DOHH2 (cell line): ENCODE data around the gene GABRQ.

ENCODE experiments used
- H3F3A ChIP-seq: fragments of 200-600 bp; sonication (generic), shearing (Covaris generic); 2 replicates; pipeline ENCODE4 v1.6.0; 2016; ENCODE audit warnings: antibody characterized with exemption, mild to moderate bottlenecking; ENCODE audit not compliant: control insufficient read depth, insufficient read depth
- H3K27ac ChIP-seq: fragments of 200-600 bp; sonication (generic); 2 replicates; pipeline ENCODE4 v1.5.1; 2014; ENCODE audit warnings: low read depth, mild to moderate bottlenecking, low read length, moderate library complexity
- H3K27me3 ChIP-seq: fragments of 200-600 bp; sonication (generic); 2 replicates; pipeline ENCODE4 v1.6.1; 2014; ENCODE audit warnings: mild to moderate bottlenecking, low read length, mixed read lengths; ENCODE audit not compliant: control insufficient read depth
- H3K36me3 ChIP-seq: fragments of 200-600 bp; sonication (generic); 2 replicates; pipeline ENCODE4 v1.6.1; 2014; ENCODE audit warnings: mild to moderate bottlenecking, low read length, moderate library complexity, mixed read lengths; ENCODE audit not compliant: control insufficient read depth
- H3K4me1 ChIP-seq: fragments of 200-600 bp; sonication (generic); 2 replicates; pipeline ENCODE4 v1.6.1; 2014; ENCODE audit warnings: mild to moderate bottlenecking, low read length, mixed read lengths; ENCODE audit not compliant: control insufficient read depth
- H3K4me2 ChIP-seq: fragments of 200-600 bp; sonication (generic); 2 replicates; pipeline ENCODE4 v1.6.0; 2014; ENCODE audit warnings: mild to moderate bottlenecking, low read length, moderate library complexity
- H3K4me3 ChIP-seq: fragments of 200-600 bp; sonication (generic); 2 replicates; pipeline ENCODE4 v1.5.1; 2014; ENCODE audit warnings: mild to moderate bottlenecking, low read length, mixed read lengths
- H3K79me2 ChIP-seq: fragments of 200-600 bp; sonication (generic); 2 replicates; pipeline ENCODE4 v1.6.1; 2014; ENCODE audit warnings: mild to moderate bottlenecking, low read length, mixed read lengths; ENCODE audit not compliant: control insufficient read depth
- H3K9me2 ChIP-seq: fragments of 200-600 bp; sonication (generic); replicated peaks from 2 replicates; pipeline ENCODE4 v1.6.1; 2014; ENCODE audit warnings: mild to moderate bottlenecking, low read length, mixed read lengths; ENCODE audit not compliant: control insufficient read depth
- H3K9me3 ChIP-seq: fragments of 200-600 bp; sonication (generic); 2 replicates; pipeline ENCODE4 v1.6.1; 2014; ENCODE audit warnings: antibody characterized with exemption, low read length, mixed read lengths; ENCODE audit not compliant: control insufficient read depth, insufficient read depth
- H4K20me1 ChIP-seq: fragments of 200-600 bp; sonication (generic); 2 replicates; pipeline ENCODE4 v1.6.0; 2014; ENCODE audit warnings: low read depth, mild to moderate bottlenecking, antibody characterized with exemption, low read length, moderate library complexity; ENCODE audit not compliant: control insufficient read depth, insufficient read depth
- EZH2phosphoT487 ChIP-seq: fragments of 200-600 bp; sonication (generic); IDR thresholded peaks from 2 replicates; pipeline ENCODE4 v1.6.1; 2017; ENCODE audit warnings: borderline replicate concordance, mild to moderate bottlenecking, antibody characterized with exemption, low read length, moderate library complexity, mixed read lengths
- TF ChIP-seq, protein P1 (sequence below): fragments of 200-600 bp; sonication (generic); IDR thresholded peaks from one replicate; pipeline ENCODE4 v1.5.1; 2014; ENCODE audit warnings: antibody characterized with exemption, mild to moderate bottlenecking, low read depth, low read length; ENCODE audit not compliant: poor library complexity, severe bottlenecking

The GABRQ gene

DNA sequence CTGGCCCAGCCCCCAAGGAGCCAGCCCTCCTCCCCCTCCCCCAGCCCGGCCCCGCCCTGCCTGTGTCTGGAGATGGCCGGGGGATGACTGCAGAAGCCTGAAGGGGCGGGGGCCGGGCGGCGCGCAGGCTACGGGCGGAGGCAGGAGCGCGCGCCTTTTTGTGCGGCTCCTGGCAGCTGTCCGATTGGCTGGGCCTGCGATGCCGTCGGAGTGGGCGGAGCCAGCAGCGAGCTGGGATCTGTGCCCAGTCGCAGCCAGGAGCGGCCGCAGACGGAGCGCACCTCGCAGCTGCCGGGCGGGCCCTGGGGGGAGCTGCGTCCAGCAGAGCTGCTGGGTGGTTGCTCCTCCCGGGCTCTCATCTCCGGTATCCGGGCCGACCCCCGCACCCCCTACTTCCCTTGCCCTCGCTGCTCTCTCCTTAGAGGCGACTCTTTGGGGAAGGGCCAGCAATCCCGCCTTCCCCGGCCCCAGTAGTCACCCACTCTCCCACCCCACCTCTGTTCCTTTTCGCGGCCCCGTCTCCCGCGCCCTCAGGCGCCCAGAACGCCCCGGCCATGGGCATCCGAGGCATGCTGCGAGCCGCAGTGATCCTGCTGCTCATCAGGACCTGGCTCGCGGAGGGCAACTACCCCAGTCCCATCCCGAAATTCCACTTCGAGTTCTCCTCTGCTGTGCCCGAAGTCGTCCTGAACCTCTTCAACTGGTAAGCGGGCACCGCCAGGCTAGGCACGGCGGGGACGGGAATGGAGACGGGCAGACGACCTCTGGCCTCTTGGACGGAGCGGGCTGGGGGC is at the start of gene GABRQ:
Gene GABRQ (plus strand): TSS at position 247 of the 794 bp plus-strand sequence. CDS start 308 bp downstream, at position 555.
- Histone ChIP-seq H3K4me1 (no peaks in the 10 kb centered on the region), H3K79me2 (no peaks in the 10 kb centered on the region), H3K4me2 (no peak within 1 kb of the TSS), H3K4me3 (no peak within 1 kb of the TSS), H3K9me2 (no peaks in the 10 kb centered on the region), H3K36me3 (no peaks in the 10 kb centered on the region), H3F3A (no peaks in the 10 kb centered on the region), H3K27me3 (no peaks in the 10 kb centered on the region), H3K9me3 (no peaks in the 10 kb centered on the region), H3K27ac (no peak within 1 kb of the TSS), H4K20me1 (no peaks in the 10 kb centered on the region)
- TF ChIP-seq, protein P1, sequence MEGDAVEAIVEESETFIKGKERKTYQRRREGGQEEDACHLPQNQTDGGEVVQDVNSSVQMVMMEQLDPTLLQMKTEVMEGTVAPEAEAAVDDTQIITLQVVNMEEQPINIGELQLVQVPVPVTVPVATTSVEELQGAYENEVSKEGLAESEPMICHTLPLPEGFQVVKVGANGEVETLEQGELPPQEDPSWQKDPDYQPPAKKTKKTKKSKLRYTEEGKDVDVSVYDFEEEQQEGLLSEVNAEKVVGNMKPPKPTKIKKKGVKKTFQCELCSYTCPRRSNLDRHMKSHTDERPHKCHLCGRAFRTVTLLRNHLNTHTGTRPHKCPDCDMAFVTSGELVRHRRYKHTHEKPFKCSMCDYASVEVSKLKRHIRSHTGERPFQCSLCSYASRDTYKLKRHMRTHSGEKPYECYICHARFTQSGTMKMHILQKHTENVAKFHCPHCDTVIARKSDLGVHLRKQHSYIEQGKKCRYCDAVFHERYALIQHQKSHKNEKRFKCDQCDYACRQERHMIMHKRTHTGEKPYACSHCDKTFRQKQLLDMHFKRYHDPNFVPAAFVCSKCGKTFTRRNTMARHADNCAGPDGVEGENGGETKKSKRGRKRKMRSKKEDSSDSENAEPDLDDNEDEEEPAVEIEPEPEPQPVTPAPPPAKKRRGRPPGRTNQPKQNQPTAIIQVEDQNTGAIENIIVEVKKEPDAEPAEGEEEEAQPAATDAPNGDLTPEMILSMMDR: no peak
- no peak for TF ChIP-seq EZH2phosphoT487

DNA sequence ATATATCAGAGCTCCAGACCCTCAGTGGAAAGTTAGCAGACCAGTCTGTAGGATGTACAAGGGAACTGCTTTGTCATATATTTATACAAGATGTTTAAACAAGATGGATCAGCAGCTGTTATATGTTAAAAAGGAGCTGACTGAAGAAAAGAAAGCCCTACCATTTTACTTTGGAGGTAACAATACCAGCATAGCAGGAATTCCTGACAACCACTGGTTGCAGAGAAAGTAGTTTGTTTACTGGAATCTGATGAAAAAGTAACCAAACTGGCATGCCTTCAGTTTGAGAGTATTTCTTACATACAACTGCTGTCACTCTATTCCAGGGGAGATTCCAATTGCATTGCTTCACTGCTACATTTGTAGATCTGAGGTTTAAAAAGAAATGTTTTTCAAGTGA is 49.5 kb upstream of the GABRQ start:
- no peaks in the 10 kb centered on the region for H3K9me2 ChIP-seq
- H3K27me3 ChIP-seq: no peaks in the 10 kb centered on the region
- H3F3A ChIP-seq: no peaks in the 10 kb centered on the region
- H3K4me2 ChIP-seq: no peak overlapping the region
- H3K79me2 ChIP-seq: no peaks in the 10 kb centered on the region
- H3K36me3 ChIP-seq: no peaks in the 10 kb centered on the region
- H3K4me1 ChIP-seq: no peaks in the 10 kb centered on the region
- no peak overlapping the region for H3K27ac ChIP-seq
- no peaks in the 10 kb centered on the region for H4K20me1 ChIP-seq
- no peak for TF ChIP-seq EZH2phosphoT487
- TF ChIP-seq, protein P1: no peak
- no peaks in the 10 kb centered on the region for H3K9me3 ChIP-seq
- H3K4me3 ChIP-seq: no peak overlapping the region

DNA sequence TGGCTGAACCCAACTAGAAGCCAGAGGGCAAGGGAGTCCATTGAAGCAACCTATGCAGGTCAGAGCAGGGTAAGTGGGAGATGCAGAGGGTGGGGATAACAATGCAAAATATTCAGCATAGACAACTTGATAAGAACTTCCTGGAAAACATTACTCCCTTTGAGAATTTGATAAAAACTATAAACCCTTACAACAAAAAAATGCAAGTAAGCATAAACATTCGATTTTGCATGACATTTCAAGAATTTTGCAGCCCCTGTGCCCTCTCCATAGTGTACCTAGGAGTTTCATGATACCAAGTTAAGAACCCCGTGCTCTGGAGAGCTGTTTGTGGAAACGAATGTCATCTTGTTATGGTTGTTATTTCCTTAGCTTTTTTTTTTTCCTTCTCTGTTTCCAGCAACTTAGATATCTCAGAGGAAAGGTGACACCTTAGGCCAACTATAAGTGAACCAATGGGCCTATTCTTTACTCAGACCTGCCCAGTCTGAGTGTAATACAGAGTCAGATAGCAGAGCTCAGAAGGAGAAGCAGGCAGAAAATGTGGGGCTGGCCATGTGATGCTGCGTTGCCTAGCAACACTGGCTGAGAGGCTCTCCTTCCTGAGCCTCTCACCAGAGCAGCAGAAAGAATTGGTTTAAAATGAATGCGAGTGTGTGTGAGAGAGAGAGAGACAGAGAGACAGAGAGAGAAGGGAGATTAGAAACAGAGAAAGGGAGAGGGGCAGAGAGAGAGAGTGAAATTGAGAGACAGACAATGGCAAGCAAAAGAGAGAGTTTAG is 36.7 kb upstream of the GABRQ start:
- Histone ChIP-seq H3K36me3 (no peaks in the 10 kb centered on the region), H3K4me2 (no peak overlapping the region), H3K79me2 (no peaks in the 10 kb centered on the region), H3K9me2 (no peaks in the 10 kb centered on the region), H3F3A (no peaks in the 10 kb centered on the region), H3K4me1 (no peaks in the 10 kb centered on the region), H3K4me3 (no peak overlapping the region), H3K27me3 (no peaks in the 10 kb centered on the region), H3K9me3 (no peaks in the 10 kb centered on the region), H3K27ac (no peak overlapping the region), H4K20me1 (no peaks in the 10 kb centered on the region)
- TF ChIP-seq, protein P1: no peak
- no peak for TF ChIP-seq EZH2phosphoT487
